ENCODE data around the gene NES. TPM values are rescaled to one million over a fixed set of nuclear protein-coding genes. Genes with fewer than 3 reads are reported as not detected.

Gene NES
- total and polyA plus RNA-seq, 2 experiments from 2014 or later: 3.6 to 13.8 TPM

DNA sequence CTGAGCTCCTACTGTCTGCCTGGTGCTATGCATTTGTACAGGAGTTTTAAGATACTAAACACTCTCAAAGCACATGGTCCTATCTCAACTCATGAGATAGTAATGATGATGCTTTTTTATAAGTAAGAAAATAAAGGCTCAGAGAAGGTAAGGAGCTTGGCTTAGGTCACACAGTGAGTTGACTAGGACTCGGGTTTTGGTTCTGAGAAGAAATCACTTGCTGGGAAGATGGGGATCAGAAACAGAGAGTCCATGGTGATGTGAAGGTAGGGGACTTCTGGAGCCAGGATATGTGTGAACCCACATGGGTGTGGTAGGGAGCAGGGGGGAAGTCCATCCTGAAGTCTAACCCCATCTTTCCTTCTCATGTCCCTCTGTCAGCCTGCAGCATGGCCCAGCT lies 31.5 kb downstream of the NES start:
- Histone ChIP-seq H2AFZ (no peak overlapping the region), H3K4me1 (ENCODE audit: insufficient read depth) (peaks cover 7% of the 10 kb centered on the region), H3K9me3 (ENCODE audit: low read depth) (no peaks in the 10 kb centered on the region), H3K36me3 (replicated peaks; ENCODE audit: insufficient read depth, low read depth) (no peaks in the 10 kb centered on the region), H3K4me2 (no peak overlapping the region), H3K79me2 (no peaks in the 10 kb centered on the region), H3K9me2 (replicated peaks; ENCODE audit: insufficient read depth) (no peaks in the 10 kb centered on the region), H3K27me3 (peaks cover 85% of the 10 kb centered on the region), H3K4me3 (no peak overlapping the region), H3K27ac (no peak overlapping the region), H4K20me1 (ENCODE audit: insufficient read depth, poor library complexity, severe bottlenecking) (no peaks in the 10 kb centered on the region)
- no peak for DNase-seq (ENCODE audit: low spot score)
- TF ChIP-seq EZH2 (IDR thresholded peaks at IDR 0.05; ENCODE audit: borderline replicate concordance) (no peak), EZH2phosphoT487 (IDR thresholded peaks at IDR 0.05; ENCODE audit: low read depth, severe bottlenecking, unreplicated experiment) (no peak)
- TF ChIP-seq, protein P1, sequence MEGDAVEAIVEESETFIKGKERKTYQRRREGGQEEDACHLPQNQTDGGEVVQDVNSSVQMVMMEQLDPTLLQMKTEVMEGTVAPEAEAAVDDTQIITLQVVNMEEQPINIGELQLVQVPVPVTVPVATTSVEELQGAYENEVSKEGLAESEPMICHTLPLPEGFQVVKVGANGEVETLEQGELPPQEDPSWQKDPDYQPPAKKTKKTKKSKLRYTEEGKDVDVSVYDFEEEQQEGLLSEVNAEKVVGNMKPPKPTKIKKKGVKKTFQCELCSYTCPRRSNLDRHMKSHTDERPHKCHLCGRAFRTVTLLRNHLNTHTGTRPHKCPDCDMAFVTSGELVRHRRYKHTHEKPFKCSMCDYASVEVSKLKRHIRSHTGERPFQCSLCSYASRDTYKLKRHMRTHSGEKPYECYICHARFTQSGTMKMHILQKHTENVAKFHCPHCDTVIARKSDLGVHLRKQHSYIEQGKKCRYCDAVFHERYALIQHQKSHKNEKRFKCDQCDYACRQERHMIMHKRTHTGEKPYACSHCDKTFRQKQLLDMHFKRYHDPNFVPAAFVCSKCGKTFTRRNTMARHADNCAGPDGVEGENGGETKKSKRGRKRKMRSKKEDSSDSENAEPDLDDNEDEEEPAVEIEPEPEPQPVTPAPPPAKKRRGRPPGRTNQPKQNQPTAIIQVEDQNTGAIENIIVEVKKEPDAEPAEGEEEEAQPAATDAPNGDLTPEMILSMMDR (IDR thresholded peaks at IDR 0.05; ENCODE audit: poor library complexity): no peak
- WGBS (ENCODE audit: low lambda C conversion rate, missing lambda C conversion rate): 96% methylated on average over 1 of the region's 1 CpG

DNA sequence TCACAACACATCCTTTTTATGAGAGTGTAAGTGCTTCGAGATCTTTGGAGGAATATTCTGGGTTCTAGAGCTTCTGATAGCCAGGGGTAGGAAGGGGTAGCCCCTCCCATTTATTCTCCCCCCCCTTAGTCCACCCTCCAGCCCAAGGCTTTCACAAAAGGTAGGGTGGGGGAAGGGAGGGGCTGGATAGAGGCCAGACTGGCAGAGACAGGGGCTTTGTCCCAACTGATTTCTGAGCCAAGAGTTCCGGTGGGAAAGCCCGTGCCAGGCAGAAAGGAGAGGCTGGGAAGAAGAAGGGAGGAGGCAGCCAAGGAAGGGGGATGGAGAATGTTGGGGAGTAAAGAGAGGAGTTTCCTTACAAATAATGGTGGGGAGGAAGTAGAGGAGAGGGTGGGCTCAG lies 32.2 kb downstream of the NES start:
- peaks cover 91% of the 10 kb centered on the region for H3K27me3 ChIP-seq
- no peak overlapping the region for H3K27ac ChIP-seq
- TF ChIP-seq, protein P1 (IDR thresholded peaks at IDR 0.05; ENCODE audit: poor library complexity): no peak
- no peak for TF ChIP-seq EZH2phosphoT487 (IDR thresholded peaks at IDR 0.05; ENCODE audit: low read depth, severe bottlenecking, unreplicated experiment)
- TF ChIP-seq EZH2 (IDR thresholded peaks at IDR 0.05; ENCODE audit: borderline replicate concordance): no peak
- H2AFZ ChIP-seq: no peak overlapping the region
- H3K4me1 ChIP-seq (ENCODE audit: insufficient read depth): peaks cover 7% of the 10 kb centered on the region
- H3K9me3 ChIP-seq (ENCODE audit: low read depth): no peaks in the 10 kb centered on the region
- H3K36me3 ChIP-seq (replicated peaks; ENCODE audit: insufficient read depth, low read depth): no peaks in the 10 kb centered on the region
- H3K9me2 ChIP-seq (replicated peaks; ENCODE audit: insufficient read depth): no peaks in the 10 kb centered on the region
- no peaks in the 10 kb centered on the region for H4K20me1 ChIP-seq (ENCODE audit: insufficient read depth, poor library complexity, severe bottlenecking)
- H3K4me3 ChIP-seq: no peak overlapping the region
- no peak for DNase-seq (ENCODE audit: low spot score)
- H3K79me2 ChIP-seq: no peaks in the 10 kb centered on the region
- 83% methylated on average over 3 of the region's 3 CpGs for WGBS (ENCODE audit: low lambda C conversion rate, missing lambda C conversion rate)
- H3K4me2 ChIP-seq: no peak overlapping the region

DNA sequence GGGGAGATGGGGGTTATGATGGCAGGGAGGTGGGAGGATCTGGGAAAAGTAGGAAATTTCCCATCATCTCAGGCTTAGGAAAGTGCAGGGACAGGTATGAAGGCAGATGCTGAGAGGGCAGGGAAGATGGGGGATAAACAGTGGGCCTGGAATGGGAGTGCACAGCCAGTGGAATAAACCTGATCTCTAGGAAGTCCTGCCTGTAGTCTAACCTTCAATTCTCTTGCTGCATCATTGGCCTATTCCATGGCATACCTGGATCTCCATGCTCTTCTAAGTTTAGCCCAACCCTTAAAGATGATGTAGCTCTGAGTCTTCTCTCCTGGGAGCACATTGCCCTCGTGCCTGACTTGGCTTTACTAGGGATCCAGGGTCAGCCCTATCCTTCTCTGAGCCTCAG lies 32.6 kb downstream of the NES start:
- Histone ChIP-seq H2AFZ (no peak overlapping the region), H3K4me3 (no peak overlapping the region), H4K20me1 (ENCODE audit: insufficient read depth, poor library complexity, severe bottlenecking) (no peaks in the 10 kb centered on the region), H3K27ac (no peak overlapping the region), H3K27me3 (peaks cover 94% of the 10 kb centered on the region), H3K79me2 (no peaks in the 10 kb centered on the region), H3K9me2 (replicated peaks; ENCODE audit: insufficient read depth) (no peaks in the 10 kb centered on the region), H3K36me3 (replicated peaks; ENCODE audit: insufficient read depth, low read depth) (no peaks in the 10 kb centered on the region), H3K4me1 (ENCODE audit: insufficient read depth) (peaks cover 7% of the 10 kb centered on the region), H3K9me3 (ENCODE audit: low read depth) (no peaks in the 10 kb centered on the region), H3K4me2 (no peak overlapping the region)
- no peak for TF ChIP-seq EZH2 (IDR thresholded peaks at IDR 0.05; ENCODE audit: borderline replicate concordance)
- TF ChIP-seq EZH2phosphoT487 (IDR thresholded peaks at IDR 0.05; ENCODE audit: low read depth, severe bottlenecking, unreplicated experiment): no peak
- TF ChIP-seq, protein P1 (IDR thresholded peaks at IDR 0.05; ENCODE audit: poor library complexity): no peak
- 50% methylated on average over 1 of the region's 1 CpG for WGBS (ENCODE audit: low lambda C conversion rate, missing lambda C conversion rate)
- DNase-seq (ENCODE audit: low spot score): no peak

DNA sequence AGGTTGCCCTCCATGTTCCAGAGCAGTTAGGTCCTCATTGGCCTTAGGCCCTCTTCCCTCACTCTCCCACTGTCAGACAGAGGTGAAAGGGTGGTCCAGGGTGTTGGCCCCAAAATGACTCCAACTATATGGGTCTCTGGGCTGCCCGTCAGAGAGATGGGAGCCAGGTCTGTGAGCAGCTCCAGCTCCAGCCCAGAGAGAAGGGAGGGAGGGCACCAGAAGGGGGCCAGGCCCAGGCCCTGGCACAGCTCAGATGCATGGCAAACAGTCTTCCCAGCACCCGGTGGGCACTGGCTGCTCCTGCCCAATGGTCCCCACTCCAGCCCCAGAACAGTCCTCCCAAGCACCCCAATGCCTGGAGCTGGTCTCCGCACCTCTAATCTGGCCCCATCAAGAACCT lies 33.1 kb downstream of the NES start:
- no peaks in the 10 kb centered on the region for H3K9me3 ChIP-seq (ENCODE audit: low read depth)
- no peaks in the 10 kb centered on the region for H3K79me2 ChIP-seq
- H3K36me3 ChIP-seq (replicated peaks; ENCODE audit: insufficient read depth, low read depth): no peaks in the 10 kb centered on the region
- H2AFZ ChIP-seq: no peak overlapping the region
- TF ChIP-seq EZH2phosphoT487 (IDR thresholded peaks at IDR 0.05; ENCODE audit: low read depth, severe bottlenecking, unreplicated experiment) (no peak), EZH2 (IDR thresholded peaks at IDR 0.05; ENCODE audit: borderline replicate concordance) (no peak)
- TF ChIP-seq, protein P1 (IDR thresholded peaks at IDR 0.05; ENCODE audit: poor library complexity): no peak
- H4K20me1 ChIP-seq (ENCODE audit: insufficient read depth, poor library complexity, severe bottlenecking): no peaks in the 10 kb centered on the region
- DNase-seq (ENCODE audit: low spot score): no peak
- no peak overlapping the region for H3K4me3 ChIP-seq
- H3K27ac ChIP-seq: no peak overlapping the region
- peaks cover 7% of the 10 kb centered on the region for H3K4me1 ChIP-seq (ENCODE audit: insufficient read depth)
- no peaks in the 10 kb centered on the region for H3K9me2 ChIP-seq (replicated peaks; ENCODE audit: insufficient read depth)
- H3K4me2 ChIP-seq: no peak overlapping the region
- peaks cover 94% of the 10 kb centered on the region for H3K27me3 ChIP-seq
- 89% methylated on average over 3 of the region's 3 CpGs for WGBS (ENCODE audit: low lambda C conversion rate, missing lambda C conversion rate)
